Measurements from ENCODE around the gene FAAH. TPM values are rescaled to one million over a fixed set of nuclear protein-coding genes. Genes with fewer than 3 reads are reported as not detected.

FAAH gene
- total and polyA plus RNA-seq, 2 of the 4 experiments (the other 2 are of a cell fraction), result under 0.01 to 0.19 TPM

GRCh38 chr1:46452931-46453325 lies 58.8 kb downstream of the FAAH start:
- Histone ChIP-seq H4K5ac (ENCODE audit: low read depth, low read length) (no peak overlapping the region), H3K9me3 (ENCODE audit: control insufficient read depth, insufficient read depth, low read length) (no peaks in the 10 kb centered on the region), H3K23ac (ENCODE audit: low read depth, low read length) (no peak overlapping the region), H3K9ac (ENCODE audit: low read depth, low read length) (no peak overlapping the region), H4K20me1 (ENCODE audit: insufficient read depth, low read length) (no peaks in the 10 kb centered on the region), H3K4me3 (ENCODE audit: insufficient read depth, low read depth, low read length) (no peak overlapping the region), H3K9me1 (ENCODE audit: insufficient read depth, low read length) (no peaks in the 10 kb centered on the region), H3K56ac (ENCODE audit: extremely low read depth, insufficient read depth, low read length) (no peak overlapping the region), H3K4me1 (ENCODE audit: control insufficient read depth, insufficient read depth, low read length) (no peaks in the 10 kb centered on the region; the same call in 1 of the 2 replicates), H2AFZ (replicated peaks; ENCODE audit: low read length, poor library complexity) (no peak overlapping the region), H2BK5ac (ENCODE audit: low read depth, low read length, poor library complexity, severe bottlenecking) (no peak overlapping the region), H3K79me1 (ENCODE audit: low read depth in 1 of 2, low read length in 2 of 2) (no peaks in the 10 kb centered on the region), H2BK20ac (ENCODE audit: low read depth, low read length) (no peak overlapping the region), H3K4ac (ENCODE audit: low read depth, low read length) (no peak overlapping the region), H4K91ac (ENCODE audit: insufficient read depth, low read depth, low read length) (no peak overlapping the region), H2AK9ac (replicated peaks; ENCODE audit: low read depth, low read length, poor library complexity) (no peak overlapping the region), H3K4me2 (ENCODE audit: low read depth, low read length) (no peak overlapping the region), H3K27me3 (ENCODE audit: control insufficient read depth, insufficient read depth, low read length) (peaks cover 81% of the 10 kb centered on the region), H3K36me3 (ENCODE audit: control insufficient read depth, insufficient read depth, low read length) (no peaks in the 10 kb centered on the region), H2BK120ac (ENCODE audit: low read depth, low read length) (no peak overlapping the region), H3K14ac (replicated peaks; ENCODE audit: low read depth, low read length) (no peak overlapping the region), H2AK5ac (ENCODE audit: low read depth, low read length) (no peak overlapping the region), H4K8ac (ENCODE audit: low read depth in 2 of 2, low read length in 2 of 2) (no peak overlapping the region), H3K27ac (ENCODE audit: insufficient read depth, low read length) (no peak overlapping the region), H3K18ac (ENCODE audit: low read depth, low read length) (no peak overlapping the region), H2BK15ac (ENCODE audit: low read depth, low read length) (no peak overlapping the region)
- intact Hi-C loops (cut with micrococcal nuclease), result no loop called here
- BruUV-seq (replicated peaks), result no TSS peak
- DNase-seq (no peak), ATAC-seq (ENCODE audit: low read depth) (no peak)
- no CpG with 5 or more reads among the region's 15 CpGs for WGBS, 2 experiments (ENCODE audit: extremely low coverage in 2 of 2, insufficient read length in 1 of 2)
- TF ChIP-seq CHD1 (IDR thresholded peaks at IDR 0.05; ENCODE audit: low read depth, low read length) (no peak), BHLHE40 (IDR thresholded peaks at IDR 0.05; ENCODE audit: low read depth, low read length) (no peak), MAZ (IDR thresholded peaks at IDR 0.05; ENCODE audit: borderline replicate concordance, low read depth, low read length) (no peak), MAFK (IDR thresholded peaks at IDR 0.05; ENCODE audit: low read depth, low read length) (no peak), CEBPB (IDR thresholded peaks at IDR 0.05; ENCODE audit: low read depth, low read length) (no peak), ELK1 (IDR thresholded peaks at IDR 0.05; ENCODE audit: borderline replicate concordance, low read depth, low read length) (no peak), FOS (IDR thresholded peaks at IDR 0.05; ENCODE audit: low read depth, low read length) (no peak), USF2 (IDR thresholded peaks at IDR 0.05; ENCODE audit: low read depth, low read length) (no peak)
- POLR2A ChIA-PET (ENCODE audit: unreplicated experiment), result no interaction called here
- dilution Hi-C loops (cut with HindIII; ENCODE audit: low sequenced_read_pairs, unreplicated experiment), result no loop called here
- in situ Hi-C loops (cut with MboI; ENCODE audit: low sequenced_read_pairs), result no loop called here
- CTCF ChIA-PET, result interaction anchor here (1.0 kb wide), 1 partner anchor 9 kb away, joined by 3 read pairs; no protein-coding TSS in a partner anchor
